AG09309 (cell line): ENCODE results near the gene SPATA31E1.
"Not testable (repeated sequence)": the region's sequence is repeated elsewhere in the genome, so short reads cannot be mapped to it uniquely, and the experiment has no call there.

Source experiments
- DNase-seq: peaks from one replicate; pipeline ENCODE4 v3.0.0-alpha.2; 2010; ENCODE audit warnings: low read depth
- H3K4me3 ChIP-seq: 2 replicates; pipeline ENCODE4 v1.5.1; 2011; ENCODE audit warnings: mild to moderate bottlenecking, low read depth, low read length, moderate library complexity; ENCODE audit not compliant: control insufficient read depth
- CTCF ChIP-seq: IDR thresholded peaks from 2 replicates; pipeline ENCODE4 v1.5.1; 2011; ENCODE audit warnings: mild to moderate bottlenecking, low read depth, low read length, inconsistent platforms; ENCODE audit not compliant: insufficient read depth, control insufficient read depth; ENCODE audit errors: missing control alignments

Gene SPATA31E1

GRCh38 chr9:87882627-87883026 is at the start of gene SPATA31E1:
SPATA31E1 (plus strand) TSS chr9:87882877; CDS start chr9:87882892, 15 bp downstream.
- DNase-seq = no peak
- no peak within 1 kb of the TSS for H3K4me3 ChIP-seq
- no peak for TF ChIP-seq CTCF

DNA sequence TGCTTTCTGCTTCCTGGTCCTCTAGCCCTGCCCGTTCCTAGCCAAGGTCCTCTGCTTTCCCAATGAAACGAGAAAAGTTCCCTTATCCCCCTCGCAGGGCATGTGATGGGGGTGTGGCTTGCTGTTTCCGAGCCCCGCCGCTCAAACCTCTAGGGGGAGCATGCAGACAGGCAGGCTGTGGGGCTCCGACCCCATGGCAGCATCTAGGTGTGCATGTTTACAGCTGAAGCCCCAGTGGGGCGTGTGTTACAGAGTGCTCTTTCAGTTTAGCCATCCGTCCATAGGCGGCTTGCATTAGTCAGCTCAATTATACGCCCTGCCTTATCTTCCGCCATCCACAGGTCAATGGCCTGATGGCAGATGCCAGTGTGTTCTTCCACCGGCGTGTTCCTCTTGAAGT is 48.3 kb upstream of the SPATA31E1 start:
- no peak overlapping the region for H3K4me3 ChIP-seq
- no peak for TF ChIP-seq CTCF
- no peak for DNase-seq

DNA sequence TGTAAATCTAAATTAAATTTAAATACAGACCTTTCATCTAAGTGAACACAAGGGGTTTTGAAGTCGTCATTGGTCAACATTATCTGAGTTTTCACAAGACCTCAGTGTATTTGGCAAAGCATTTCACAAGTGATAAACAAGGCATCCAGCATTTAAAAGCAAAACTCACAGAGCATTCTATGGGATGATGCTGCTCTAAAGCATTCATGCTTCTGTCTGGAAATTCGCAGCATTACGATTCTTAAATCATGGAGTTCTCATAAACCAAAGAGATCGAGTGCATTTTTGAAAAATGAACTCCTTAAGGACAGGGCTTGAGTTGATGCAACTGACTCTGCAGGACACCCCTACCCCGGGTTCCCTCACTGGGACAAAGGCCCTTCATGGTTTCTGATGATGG is 46.1 kb upstream of the SPATA31E1 start:
- H3K4me3 ChIP-seq = no peak overlapping the region
- TF ChIP-seq CTCF = no peak
- no peak for DNase-seq

DNA sequence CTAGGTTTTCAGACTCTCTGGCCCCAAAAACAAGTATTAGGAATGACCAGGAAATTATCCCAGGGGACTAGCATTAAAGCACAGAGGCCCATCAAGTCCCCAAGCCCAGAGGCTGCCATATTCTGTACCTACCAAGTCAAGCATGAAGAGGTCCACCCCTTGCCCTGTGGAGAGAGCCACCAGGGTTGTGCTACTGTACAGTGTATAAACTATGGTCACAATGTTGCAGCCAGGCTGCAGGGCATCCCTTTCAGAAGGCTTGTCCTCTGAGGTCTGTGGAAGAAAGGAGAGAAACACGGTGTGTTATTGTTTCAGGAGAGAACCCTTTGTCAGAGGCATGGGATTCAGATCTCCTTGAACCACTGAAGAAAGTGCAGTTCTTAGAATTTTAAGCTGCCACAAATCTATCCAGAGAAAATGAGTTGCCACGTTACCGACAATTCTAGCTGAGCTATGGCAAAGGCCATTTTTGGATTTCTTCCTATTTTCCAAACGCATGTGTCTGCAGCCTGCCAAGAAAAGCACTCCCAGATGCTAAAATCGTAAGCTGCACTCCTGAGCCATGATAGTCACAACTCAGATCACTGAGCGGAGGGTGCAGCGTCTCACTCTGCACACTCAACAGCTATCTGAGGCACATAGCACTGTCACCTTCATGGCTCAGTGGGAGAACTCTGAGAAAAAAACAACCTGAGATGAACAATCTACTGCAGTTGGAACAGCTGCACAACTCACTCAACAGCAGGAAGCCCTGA is 45.5 kb upstream of the SPATA31E1 start:
- DNase-seq = no peak
- TF ChIP-seq CTCF = no peak
- no peak overlapping the region for H3K4me3 ChIP-seq

GRCh38 chr9:87840134-87840533 is 42.5 kb upstream of the SPATA31E1 start:
- H3K4me3 ChIP-seq = no peak overlapping the region
- no peak for DNase-seq
- TF ChIP-seq CTCF = no peak

DNA sequence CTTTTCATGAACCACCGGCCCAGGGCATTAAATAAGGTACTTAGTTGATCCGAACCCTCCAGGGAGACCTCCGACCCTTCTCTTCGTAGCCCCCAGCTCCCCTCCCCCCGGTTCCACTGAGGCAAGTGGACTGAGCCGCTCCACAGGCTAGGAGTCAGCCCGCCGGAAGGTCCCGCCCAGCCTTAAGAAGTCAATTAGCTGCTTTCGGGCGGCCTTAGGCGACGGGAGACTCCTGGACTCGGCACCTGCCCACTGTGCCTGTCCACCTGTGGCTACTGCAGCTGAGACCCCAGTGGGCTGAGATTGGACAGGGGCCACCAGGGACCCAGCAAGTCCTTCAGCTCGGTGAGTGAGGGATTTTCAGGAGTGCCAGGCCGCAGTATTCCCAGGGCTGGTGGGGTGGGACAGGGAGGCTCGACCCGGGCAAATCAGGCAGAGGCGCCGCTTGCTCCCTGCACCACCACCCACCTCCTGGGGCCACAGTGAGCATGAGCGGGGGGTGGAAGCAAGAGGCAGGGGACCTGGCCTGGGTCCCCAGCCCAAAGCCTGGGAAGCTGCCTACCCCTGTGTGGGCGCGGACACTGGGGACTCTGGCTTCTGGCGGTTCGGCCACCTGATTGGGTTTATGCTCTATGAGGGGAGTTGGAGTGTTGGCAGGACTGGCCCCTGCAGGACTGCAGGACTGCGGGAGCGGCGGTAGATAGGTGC is 39.6 kb upstream of the SPATA31E1 start:
- no peak for TF ChIP-seq CTCF
- no peak for DNase-seq
- no peak overlapping the region for H3K4me3 ChIP-seq

DNA sequence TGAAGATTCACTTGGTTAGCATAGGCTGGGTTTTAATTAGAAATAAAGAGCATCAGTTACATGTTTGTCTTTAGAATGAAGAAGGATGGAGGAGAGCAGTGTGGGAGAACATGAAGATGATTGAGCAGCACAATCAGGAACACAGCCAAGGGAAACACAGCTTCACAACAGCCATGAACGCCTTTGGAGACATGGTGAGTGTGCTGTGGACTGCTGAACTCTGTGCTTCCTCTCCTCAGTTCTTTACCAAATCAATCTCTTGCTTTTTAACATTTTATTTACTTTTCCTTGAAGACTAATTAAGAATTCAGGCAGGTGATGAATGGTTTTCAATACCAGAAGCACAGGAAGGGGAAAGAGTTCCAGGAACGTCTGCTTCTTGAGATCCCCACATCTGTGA is 38.2 kb upstream of the SPATA31E1 start:
- DNase-seq = no peak
- no peak for TF ChIP-seq CTCF
- no peak overlapping the region for H3K4me3 ChIP-seq

DNA sequence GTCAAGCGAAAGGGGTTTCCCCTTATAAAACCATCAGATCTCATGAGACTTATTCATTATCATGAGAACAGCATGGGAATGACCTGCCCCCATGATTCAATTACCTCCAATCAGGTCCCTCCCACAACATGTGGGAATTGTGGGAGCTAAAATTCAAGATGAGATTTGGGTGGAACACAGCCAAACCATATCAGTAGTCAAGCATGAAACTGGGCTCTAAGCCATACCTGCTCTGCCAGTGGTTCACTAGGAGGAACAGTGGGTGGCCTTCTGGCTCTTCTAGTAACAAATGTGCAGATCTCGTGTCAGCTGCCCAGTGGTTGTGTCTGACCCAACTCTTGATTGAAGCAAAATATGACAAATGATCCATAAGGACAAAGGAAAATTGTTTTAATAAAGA is 34.9 kb upstream of the SPATA31E1 start:
- DNase-seq, H3K4me3 ChIP-seq: not testable (repeated sequence)
